HG03039 (cell line): ENCODE measurements around the gene RIMS1.

Experiments
- ATAC-seq: cut with Tn5 transposase; IDR thresholded peaks from one replicate; pipeline ENCODE4 v1.9.1; 2021; ENCODE audit warnings: mild to moderate bottlenecking, moderate library complexity; ENCODE audit not compliant: unreplicated experiment

RIMS1 gene

DNA sequence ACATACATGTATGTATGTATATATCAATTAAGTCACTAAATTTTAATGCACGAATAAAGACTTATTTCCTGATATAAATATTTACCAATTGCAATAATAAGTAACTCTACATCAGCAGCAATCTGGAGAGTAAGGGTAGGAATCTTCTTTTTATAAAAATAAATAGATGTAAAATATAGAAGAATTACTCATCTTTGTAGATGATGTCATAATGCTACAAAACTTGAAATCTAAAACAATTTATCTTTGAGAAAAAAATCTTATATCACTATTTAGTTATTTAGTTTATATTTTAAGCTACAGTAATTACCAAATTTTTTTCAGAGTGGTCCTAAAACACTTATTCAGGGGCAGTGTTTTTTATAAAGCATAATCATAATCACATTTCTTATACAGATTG, 351.7 kb downstream of the RIMS1 start:
- ATAC-seq: no peak

- ATAC-seq: no peak
These were observed 352.6 kb downstream of the RIMS1 start for GRCh38 chr6:72238900-72239299.

- ATAC-seq: no peak
These were observed 359.2 kb downstream of the RIMS1 start for GRCh38 chr6:72245565-72245964.

DNA sequence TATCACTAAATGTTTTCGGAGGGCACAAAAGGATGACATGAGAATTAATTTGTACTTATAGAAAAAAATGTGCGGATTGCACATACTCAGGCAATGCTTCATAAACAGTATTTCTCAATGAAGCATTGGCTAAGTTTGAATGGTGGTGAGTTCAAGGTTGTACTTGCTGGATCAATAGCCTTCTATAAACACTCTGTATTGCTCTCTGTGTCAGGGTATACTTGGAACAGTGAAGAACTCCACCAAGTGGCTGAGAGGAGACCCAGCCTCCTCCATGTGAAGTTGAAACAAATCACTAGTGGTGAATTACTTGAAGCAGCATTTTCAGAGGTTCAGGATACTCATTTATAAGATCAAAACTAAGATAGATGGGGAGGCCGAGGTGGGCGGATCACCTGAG, 360.6 kb downstream of the RIMS1 start:
- no peak for ATAC-seq

DNA sequence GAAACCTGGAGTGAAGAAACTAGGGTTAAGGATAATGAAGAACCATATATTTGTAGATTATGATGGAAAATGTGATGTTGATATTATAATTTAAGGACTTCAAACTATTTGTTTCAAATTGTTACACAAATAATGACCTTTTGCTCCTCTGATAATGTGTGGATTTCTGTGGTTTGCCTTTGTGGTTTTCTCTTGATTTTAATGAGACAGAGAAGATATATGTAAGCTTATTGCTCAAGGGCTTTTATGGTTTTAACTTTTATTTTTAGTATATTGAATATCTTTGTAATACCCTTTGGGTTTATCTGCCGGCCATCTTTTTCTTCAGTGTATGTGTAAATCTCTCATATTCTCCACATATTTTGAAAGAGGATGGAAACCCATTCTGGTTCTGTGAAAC, 362.3 kb downstream of the RIMS1 start:
- ATAC-seq: no peak

- no peak for ATAC-seq
These were observed 364.3 kb downstream of the RIMS1 start for GRCh38 chr6:72250664-72251063.

DNA sequence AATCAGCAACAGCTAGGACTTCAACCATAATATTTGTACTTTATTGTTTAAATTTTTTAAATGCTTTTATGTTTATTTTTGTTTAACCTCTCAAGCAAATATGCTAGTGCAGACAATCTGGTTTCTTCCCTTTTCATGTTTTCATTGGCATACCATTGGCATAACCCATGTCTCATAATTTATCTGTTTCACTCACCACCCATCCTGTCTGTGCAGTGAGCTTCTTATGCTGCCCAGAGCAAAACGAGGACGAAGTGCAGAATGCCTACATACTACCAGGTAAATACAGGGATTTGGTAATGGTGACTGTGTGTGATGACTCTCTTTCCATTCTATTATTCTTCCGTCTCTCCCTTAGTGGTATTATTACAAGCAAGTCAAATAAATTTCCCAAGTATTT, 374.1 kb downstream of the RIMS1 start:
- no peak for ATAC-seq

DNA sequence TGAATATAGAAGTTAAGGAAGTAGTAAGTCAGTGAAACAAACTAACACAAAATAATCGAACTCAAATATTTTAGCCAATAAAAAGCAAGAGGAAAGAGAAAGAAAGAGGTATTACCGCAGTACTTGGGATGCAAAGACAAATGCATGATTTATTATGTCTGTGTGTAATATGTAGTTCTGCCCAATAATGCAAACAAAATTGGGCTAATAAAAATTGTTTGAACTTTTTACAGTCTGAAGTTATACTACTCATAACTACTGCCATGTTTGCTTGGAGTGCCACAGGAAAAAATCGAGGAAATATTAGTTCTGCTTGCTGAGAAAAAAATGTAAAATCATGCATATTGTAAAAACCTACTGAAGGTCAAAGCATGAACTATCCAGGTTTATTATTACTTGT, 375.2 kb downstream of the RIMS1 start:
- no peak for ATAC-seq

- no peak for ATAC-seq
These were observed 375.9 kb downstream of the RIMS1 start for GRCh38 chr6:72262254-72262653.

DNA sequence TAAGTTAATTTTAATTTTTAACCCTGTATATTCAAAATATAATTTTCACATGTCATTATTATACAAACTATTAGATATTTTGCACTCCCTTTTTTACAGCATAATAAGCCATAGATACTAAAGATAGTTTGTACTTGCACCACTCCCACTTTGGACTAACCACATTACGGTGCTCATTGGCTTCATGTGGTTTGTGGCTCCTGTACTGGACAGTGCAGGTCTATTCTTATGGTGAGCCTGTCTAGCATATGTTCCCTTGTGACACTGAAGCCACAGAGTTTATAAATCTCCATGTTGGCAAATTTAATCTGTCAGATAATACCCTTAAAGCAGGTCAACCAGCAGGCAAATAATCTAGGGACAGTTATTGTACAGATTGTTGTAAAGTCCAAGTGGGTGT, 381.1 kb downstream of the RIMS1 start:
- no peak for ATAC-seq

DNA sequence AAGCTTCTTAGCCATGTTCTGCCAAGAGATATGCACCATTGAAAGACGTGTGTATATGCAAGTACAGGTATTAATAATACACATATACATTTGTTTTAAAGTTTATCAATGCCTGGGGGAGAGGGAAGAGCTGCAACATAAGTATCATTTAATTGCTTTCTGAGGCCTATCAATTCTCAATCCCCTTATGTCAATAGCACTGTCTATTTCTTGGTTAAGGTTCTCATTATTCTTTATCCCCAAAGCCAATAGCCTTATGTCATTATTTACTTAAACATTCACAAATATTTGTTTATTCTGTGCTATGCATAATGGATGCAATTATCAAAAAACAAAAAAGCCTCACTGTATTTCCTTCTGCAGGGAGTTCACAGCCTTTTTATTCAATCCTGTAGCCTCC, 385.2 kb downstream of the RIMS1 start:
- no peak for ATAC-seq

DNA sequence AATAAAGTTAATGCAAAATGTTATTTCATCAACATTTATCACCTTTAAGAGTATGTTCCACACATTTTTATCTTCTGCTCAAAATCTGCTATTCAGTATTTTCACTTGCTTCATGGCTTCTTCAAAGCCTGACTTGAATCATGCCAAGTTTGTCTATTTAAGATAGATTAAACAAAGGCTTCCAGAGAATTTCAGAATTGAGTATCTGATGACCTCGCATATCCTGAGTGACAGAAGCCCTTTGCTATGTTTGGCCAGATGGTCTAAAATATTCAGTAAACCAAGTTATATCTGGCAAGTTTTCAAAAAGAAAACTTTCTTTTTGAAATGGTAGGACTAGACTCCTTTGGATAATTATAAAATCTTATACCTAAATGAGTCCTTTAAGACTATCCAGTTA, 386.6 kb downstream of the RIMS1 start:
- no peak for ATAC-seq

- ATAC-seq: no peak
These were observed 389.5 kb downstream of the RIMS1 start for GRCh38 chr6:72275888-72276287.

DNA sequence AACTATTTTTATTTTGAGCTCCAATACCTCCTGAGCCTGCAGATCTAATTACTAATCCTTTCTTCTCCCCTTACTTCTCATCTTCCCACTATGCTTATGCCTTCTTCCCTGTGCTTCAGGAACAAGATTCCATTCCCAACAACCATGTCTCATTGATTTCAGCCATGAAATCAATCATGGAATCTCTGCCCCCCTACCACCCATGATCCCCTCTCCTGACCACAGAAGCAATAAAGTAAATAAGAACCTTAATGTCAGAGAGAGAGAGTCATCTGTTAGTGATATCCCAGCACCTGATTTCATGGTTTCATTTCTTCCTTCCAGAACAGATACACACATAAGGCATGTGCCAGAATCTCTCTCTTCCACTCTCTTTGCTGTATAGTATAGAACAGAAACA, 395.9 kb downstream of the RIMS1 start:
- no peak for ATAC-seq

DNA sequence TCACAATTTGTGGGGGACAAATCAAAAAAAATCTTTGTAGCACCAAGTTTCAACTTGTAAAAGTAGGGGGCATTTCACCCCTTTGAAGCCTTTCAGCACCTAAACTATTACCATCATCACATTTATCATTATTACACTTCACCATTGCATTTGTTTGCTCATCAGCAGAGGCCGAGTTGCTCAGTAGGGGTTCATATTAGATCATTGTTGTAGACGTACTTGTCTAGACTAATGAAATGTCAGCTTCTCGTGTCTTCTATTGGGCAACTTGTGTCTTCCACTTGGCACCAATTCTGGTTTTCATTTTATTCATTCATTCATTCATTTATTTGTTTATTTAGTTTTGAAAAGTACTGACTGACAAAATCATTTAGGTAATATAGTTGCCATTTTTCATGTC, 397.2 kb downstream of the RIMS1 start:
- no peak for ATAC-seq

GRCh38 chr6:72286911-72287311, 400.6 kb downstream of the RIMS1 start:
- ATAC-seq: no peak

DNA sequence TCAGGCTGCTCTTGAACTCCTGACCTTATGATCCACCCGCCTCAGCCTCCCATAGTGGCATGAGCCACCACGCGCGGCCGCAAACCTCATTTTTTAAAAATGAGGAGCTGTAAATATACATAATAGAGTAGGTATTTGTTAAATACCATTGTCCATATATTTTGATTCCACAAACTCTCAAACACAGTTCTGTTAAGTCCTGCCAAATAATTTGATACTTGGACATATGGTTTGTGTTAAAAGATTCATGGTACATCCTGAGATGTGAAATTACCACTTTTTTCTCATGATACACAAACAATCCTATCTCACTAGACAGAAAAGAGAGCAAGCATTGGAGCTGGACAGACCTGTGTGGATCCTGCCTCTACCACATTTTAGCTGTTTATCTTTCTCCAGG, 401.5 kb downstream of the RIMS1 start:
- ATAC-seq: no peak

- no peak for ATAC-seq
These were observed 402.2 kb downstream of the RIMS1 start for GRCh38 chr6:72288592-72288991.

DNA sequence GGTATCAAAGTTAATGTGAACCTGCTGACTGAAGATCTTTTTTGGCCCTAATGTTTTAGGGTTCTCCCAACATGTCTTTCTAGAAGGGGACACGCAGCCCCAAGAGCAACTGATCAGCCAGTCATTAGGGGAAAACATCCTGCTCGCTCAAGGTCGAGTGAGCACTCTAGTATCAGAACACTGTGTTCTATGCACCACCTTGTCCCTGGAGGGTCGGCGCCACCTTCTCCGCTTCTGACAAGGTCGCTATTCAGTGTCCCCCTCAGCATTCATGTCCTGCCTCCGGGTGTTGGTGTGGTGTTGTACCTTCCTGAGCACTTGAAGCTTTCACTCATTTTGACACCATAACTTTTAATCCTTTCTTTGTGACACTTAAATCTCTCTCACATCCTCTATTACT, 404.3 kb downstream of the RIMS1 start:
- ATAC-seq: no peak

DNA sequence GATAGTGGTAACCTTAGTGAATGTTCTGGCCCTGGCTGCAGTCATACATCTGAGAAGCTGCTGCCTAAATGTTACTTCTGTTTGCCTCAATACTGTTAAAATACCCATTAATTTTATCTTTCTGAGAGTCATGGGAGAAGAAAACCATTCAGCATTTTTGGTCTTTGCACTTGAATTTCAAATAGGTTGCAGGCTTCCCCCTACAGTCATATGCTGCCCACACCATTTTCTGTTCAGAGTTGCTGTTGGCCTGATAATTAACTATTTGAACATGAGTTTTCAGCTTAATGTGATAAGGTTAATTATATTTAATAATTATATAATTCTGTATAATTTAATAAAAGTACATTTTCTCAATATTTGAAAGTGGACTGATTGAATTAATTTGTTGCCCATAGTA, 410.0 kb downstream of the RIMS1 start:
- ATAC-seq: no peak

GRCh38 chr6:72305971-72306370, 419.6 kb downstream of the RIMS1 start:
- ATAC-seq: no peak

DNA sequence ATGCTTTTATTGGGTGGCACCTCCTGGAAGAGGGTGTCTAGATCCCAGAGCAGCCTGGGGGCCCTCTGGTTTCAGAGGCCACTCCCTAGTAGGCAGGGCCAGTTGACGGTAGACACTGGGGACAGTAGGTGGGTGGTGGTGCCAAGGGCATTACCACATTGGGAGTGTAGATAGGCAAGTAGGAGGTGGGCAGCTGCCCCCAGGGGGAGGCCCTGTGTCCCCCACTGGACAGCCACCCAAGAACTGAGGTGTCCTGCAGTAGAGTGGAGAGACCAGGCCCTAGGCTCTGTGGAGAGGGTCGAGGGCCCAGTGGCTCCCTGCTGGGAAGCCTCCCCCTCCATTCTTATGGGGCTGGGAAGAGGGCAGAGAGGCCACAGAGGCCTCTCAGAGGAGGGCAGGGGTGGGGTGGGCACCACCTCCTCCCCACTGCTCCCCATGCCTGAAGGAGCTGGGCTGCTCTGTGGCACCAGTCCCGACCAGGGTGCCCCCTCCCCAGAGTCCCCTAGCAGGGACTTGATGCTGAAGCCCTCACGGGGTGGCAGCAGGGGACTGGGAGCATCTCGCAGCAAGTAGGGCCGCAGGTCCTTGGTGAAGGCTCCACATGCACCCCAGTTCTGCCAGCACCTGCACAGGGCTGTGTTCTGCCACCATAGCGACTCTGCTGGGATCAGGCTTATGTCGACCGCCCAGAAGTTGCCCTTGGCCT, 430.5 kb downstream of the RIMS1 start:
- ATAC-seq: no peak

DNA sequence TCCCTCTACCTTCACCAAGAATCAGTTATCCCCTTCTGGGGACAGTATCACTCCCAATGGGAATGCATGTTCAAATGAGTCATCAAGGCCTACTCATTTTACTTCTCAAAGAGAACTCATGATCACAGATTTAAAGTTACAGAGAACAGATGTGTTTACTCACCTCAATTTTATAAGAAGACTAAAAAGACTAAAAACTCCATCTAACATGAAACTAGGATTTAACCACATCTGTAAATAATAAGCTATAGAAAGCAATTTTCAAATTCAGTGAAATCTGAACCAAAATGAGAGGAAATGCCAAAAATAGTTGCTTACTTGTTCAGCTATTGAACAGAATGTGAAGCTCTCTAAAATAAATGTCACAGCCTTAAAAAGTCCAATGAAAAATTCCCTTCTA, 435.4 kb downstream of the RIMS1 start:
- no peak for ATAC-seq
